IPS-20b (cell line): ENCODE data around the gene JADE2.
A peak's percentile ranks its signal among the peaks of the same experiment; 100 is the strongest.

Source experiments
- H3K27ac ChIP-seq: one replicate; pipeline ENCODE4 v1.5.1; 2013; ENCODE audit warnings: low read length
- H3K27me3 ChIP-seq: 2 replicates; pipeline ENCODE4 v1.6.1; 2013; ENCODE audit warnings: mild to moderate bottlenecking, low read length, inconsistent platforms; ENCODE audit not compliant: insufficient read depth
- H3K36me3 ChIP-seq: 2 replicates; pipeline ENCODE4 v1.6.1; 2013; ENCODE audit warnings: low read depth, mild to moderate bottlenecking, inconsistent platforms, low read length, moderate library complexity; ENCODE audit not compliant: insufficient read depth
- H3K4me1 ChIP-seq: 2 replicates; pipeline ENCODE4 v1.6.1; 2013; ENCODE audit warnings: mild to moderate bottlenecking, control low read depth, inconsistent platforms, low read length, moderate library complexity; ENCODE audit not compliant: insufficient read depth
- H3K4me3 ChIP-seq: 2 replicates; pipeline ENCODE4 v1.5.1; 2013; ENCODE audit warnings: mild to moderate bottlenecking, low read length, inconsistent platforms
- H3K9ac ChIP-seq: 2 replicates; pipeline ENCODE4 v1.6.1; 2013; ENCODE audit warnings: low read depth, mild to moderate bottlenecking, inconsistent platforms, low read length, moderate library complexity
- H3K9me3 ChIP-seq: 2 replicates; pipeline ENCODE4 v1.6.1; 2013; ENCODE audit warnings: mild to moderate bottlenecking, low read depth, low read length, inconsistent platforms; ENCODE audit not compliant: insufficient read depth

JADE2 gene

GRCh38 chr5:134524826-134525682 is at the start of gene JADE2:
Gene JADE2 (plus strand): TSS chr5:134525670. CDS start chr5:134535858, 10,188 bp downstream.
- peaks cover 18% of the 10 kb centered on the region; the same call in 1 of the 2 replicates for H3K27me3 ChIP-seq
- peaks cover 23% of the 10 kb centered on the region for H3K4me1 ChIP-seq
- no peaks in the 10 kb centered on the region for H3K9me3 ChIP-seq
- peak within 1 kb of the TSS; percentile 97 for H3K27ac ChIP-seq
- H3K4me3 ChIP-seq: peak within 1 kb of the TSS; percentile 93
- H3K36me3 ChIP-seq: peaks cover 6% of the 10 kb centered on the region; the same call in 1 of the 2 replicates
- H3K9ac ChIP-seq: peak within 1 kb of the TSS; percentile 95; the same call in 1 of the 2 replicates

DNA sequence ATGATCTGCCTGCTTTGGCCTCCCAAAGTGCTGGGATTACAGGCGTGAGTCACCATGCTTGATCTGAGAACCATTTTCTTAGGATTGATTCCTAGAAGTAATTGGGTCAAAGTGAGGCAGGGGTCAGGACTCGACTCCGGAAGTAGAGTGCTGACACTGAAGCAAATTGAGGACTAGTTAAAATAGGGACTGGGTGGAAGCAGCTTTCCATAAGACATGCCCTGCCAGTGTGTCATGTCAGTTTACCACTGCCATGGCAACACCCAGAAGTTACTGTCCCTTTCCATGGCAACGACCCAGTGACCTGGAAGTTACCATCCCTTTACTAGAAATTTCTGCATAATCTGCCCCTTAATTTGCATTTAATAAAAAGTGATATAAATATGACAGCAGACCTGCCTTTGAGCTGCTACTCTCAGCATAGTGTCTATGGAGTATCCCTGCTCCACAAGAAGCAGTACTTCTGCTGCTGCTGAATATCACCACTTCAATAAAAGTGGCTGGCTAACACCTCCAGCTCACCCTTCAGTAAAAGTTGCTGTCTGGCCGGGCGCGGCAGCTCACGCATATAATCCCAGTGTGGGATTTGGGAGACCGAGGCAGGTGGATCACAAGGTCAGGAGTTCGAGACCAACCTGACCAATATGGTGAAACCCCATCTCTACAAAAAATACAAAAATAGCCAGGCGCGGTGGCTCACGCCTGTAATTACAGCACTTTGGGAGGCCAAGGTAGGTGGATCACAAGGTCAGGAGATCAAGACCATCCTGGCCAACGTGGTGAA is 47.8 kb upstream of the JADE2 start:
- Histone ChIP-seq H3K9ac (no peak overlapping the region), H3K9me3 (no peaks in the 10 kb centered on the region), H3K4me3 (no peak overlapping the region), H3K36me3 (no peaks in the 10 kb centered on the region), H3K4me1 (no peaks in the 10 kb centered on the region), H3K27ac (no peak overlapping the region), H3K27me3 (no peaks in the 10 kb centered on the region)

DNA sequence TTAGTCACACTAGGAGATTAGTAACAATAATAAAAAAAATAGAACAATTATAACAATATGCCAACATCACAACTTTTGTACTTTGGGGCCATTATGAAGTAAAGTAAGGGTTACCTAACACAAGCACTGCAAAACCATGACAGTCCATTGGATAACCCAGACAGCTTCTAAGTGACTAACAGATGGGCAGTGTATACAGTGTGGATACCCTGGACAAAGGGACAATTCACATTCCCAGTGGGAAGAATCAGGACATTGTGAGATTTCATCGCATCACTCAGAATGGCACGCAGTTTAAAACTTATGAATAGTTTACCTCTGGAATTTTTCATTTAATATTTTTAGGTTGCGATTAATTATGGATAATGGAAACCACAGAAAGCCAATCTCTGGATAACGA is 45.6 kb upstream of the JADE2 start:
- no peak overlapping the region for H3K9ac ChIP-seq

GRCh38 chr5:134489227-134489944 is 36.1 kb upstream of the JADE2 start:
- H3K9ac ChIP-seq: no peak overlapping the region
- peaks cover 6% of the 10 kb centered on the region; the same call in 1 of the 2 replicates for H3K9me3 ChIP-seq
- no peak overlapping the region for H3K4me3 ChIP-seq
- H3K4me1 ChIP-seq: no peaks in the 10 kb centered on the region
- H3K27ac ChIP-seq: no peak overlapping the region
- no peaks in the 10 kb centered on the region for H3K27me3 ChIP-seq
- H3K36me3 ChIP-seq: no peaks in the 10 kb centered on the region

More for the DNA sequence above, 45.6 kb upstream of the JADE2 start:
- no peak overlapping the region for H3K4me3 ChIP-seq
- no peaks in the 10 kb centered on the region for H3K9me3 ChIP-seq
- H3K4me1 ChIP-seq: no peaks in the 10 kb centered on the region
- H3K36me3 ChIP-seq: no peaks in the 10 kb centered on the region
- H3K27me3 ChIP-seq: no peaks in the 10 kb centered on the region
- no peak overlapping the region for H3K27ac ChIP-seq

DNA sequence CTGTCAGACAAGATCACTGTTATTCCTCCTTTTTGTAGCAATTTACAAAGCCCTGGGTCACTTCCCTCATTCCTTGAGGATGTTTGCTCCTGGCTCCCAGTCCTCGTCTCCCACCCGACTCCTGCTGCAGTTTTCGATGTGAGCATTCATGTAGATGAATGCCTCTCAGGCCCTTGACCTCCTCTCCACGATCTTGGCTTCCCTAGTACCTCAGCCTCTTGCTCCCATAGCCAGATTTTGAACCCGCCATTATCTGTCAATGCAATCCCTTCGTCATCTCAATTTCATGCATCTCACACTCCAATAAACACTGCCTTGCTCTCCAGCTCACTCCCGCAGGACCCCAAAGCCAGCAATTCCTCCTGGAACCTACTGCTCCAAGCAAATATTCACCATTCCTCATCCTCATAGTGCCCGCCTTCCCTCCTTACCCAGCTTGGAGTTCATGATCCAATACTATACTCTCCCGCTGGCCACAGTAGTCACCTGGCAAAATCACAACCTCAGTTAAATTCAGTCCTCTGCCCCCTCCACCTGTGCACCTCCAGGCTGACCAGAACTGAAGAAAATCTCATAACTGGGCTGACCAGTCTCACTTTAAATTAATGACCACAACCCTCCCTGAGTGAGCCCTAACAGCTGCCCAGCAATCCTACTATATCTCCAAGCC is 35.1 kb upstream of the JADE2 start:
- no peak overlapping the region for H3K27ac ChIP-seq
- no peaks in the 10 kb centered on the region for H3K4me1 ChIP-seq
- H3K27me3 ChIP-seq: no peaks in the 10 kb centered on the region
- H3K9me3 ChIP-seq: peaks cover under 1% of the 10 kb centered on the region; the same call in 1 of the 2 replicates
- H3K36me3 ChIP-seq: no peaks in the 10 kb centered on the region
- H3K4me3 ChIP-seq: no peak overlapping the region
- H3K9ac ChIP-seq: no peak overlapping the region

DNA sequence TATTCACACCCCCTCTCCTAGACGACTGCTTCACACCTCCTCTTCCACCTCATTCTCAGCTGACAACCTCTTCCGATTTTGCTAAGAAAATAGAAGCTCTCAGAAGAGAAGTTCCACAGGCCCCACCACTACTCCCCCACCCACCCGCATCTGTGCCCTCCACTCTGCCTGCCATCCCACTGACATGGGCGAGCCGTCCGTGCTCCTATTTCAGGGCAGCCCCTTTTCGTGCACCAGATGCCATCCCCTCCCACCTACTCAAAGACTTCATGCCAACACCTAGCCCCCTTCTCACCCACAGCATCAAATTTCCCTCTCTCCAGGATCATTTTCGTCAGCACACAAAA is 34.6 kb upstream of the JADE2 start:
- Histone ChIP-seq H3K27me3 (no peaks in the 10 kb centered on the region), H3K36me3 (no peaks in the 10 kb centered on the region), H3K4me3 (no peak overlapping the region), H3K9ac (no peak overlapping the region), H3K4me1 (no peaks in the 10 kb centered on the region), H3K27ac (no peak overlapping the region), H3K9me3 (no peaks in the 10 kb centered on the region)

DNA sequence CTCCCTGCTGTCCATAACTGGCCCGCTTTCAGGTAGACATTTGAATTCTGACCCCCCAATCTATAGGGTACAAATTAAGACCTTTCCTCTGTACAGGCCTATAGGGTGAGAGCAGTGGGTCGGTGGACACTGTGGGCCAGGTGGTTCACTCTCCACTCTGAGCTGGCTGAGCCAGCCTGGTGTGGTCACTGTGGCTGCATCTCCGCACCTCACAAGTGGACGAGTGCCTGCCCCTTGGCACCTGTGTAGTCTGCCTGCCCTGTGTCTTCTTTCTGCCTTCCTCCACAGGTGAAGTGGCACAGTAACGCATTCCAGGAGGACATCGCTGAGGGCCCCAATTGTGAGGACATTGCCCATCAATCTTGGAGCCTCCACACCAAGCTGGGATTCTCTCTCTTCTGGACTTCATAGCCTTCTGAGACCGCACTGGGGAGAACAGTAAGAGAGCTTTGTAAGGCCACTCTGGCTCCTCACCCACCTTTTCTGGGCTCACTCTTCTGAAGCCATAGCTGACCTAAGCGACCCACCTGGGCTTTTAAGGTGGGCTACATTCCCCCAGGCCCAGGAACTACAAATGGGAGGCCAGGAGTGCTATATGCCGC is 33.5 kb upstream of the JADE2 start:
- Histone ChIP-seq H3K27me3 (no peaks in the 10 kb centered on the region), H3K9me3 (no peaks in the 10 kb centered on the region), H3K4me3 (no peak overlapping the region), H3K27ac (no peak overlapping the region), H3K4me1 (no peaks in the 10 kb centered on the region), H3K36me3 (no peaks in the 10 kb centered on the region), H3K9ac (no peak overlapping the region)

- Histone ChIP-seq H3K9me3 (no peaks in the 10 kb centered on the region), H3K36me3 (no peaks in the 10 kb centered on the region), H3K27me3 (no peaks in the 10 kb centered on the region), H3K27ac (no peak overlapping the region), H3K4me3 (no peak overlapping the region), H3K4me1 (no peaks in the 10 kb centered on the region), H3K9ac (no peak overlapping the region)
These were observed 32.9 kb upstream of the JADE2 start for GRCh38 chr5:134492568-134492967.

DNA sequence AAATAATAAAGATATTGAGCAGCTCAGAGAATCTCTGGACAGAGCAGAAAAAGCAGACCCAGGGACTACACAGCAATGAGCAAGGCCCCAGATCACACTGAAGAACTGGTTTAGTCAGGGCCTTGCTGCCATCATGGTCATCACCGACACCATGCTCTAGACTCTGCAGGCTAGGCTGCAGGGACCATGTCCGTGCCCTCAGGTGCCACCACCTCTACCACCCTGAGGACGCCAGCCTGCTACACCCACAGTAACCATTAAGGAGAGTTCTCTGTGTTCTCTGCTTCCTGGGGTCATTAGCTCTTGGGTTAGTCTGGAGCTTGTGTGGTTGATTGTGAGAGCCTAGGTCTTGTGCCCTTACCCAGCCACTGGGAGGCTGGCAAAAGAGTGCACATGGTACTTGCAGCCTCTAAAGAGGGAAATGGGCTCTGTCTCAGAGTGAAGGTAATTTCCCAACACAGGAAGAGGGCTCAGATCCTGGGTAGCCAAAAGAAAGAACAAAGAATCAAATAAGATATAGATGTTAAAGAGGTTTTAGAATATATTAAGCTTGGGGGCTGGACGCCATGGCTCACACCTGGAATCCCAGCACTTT is 31.9 kb upstream of the JADE2 start:
- H3K27ac ChIP-seq: no peak overlapping the region
- H3K27me3 ChIP-seq: no peaks in the 10 kb centered on the region
- no peaks in the 10 kb centered on the region for H3K9me3 ChIP-seq
- no peaks in the 10 kb centered on the region for H3K4me1 ChIP-seq
- no peaks in the 10 kb centered on the region for H3K36me3 ChIP-seq
- H3K4me3 ChIP-seq: no peak overlapping the region
- H3K9ac ChIP-seq: no peak overlapping the region

DNA sequence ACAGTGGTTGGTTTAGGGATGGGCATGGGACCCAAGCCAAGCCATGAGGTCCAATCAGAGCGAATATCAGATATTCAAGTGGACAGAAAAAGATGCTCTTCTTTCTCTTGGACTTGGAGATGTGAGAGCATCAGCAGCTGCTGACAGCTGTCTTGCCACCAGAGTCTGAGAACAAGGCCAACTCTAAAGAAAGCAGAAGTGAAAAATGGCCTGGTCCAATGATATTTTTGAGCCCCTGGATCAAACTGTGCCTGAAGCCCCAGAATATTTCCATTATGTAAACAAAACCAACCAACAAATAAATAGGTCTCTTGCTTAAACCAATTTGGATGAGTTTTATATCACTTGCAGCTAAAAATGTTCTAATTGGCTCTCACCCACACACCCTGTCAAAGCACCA is 30.7 kb upstream of the JADE2 start:
- Histone ChIP-seq H3K9me3 (no peaks in the 10 kb centered on the region), H3K4me3 (no peak overlapping the region), H3K27ac (no peak overlapping the region), H3K9ac (no peak overlapping the region), H3K36me3 (no peaks in the 10 kb centered on the region), H3K27me3 (no peaks in the 10 kb centered on the region), H3K4me1 (no peaks in the 10 kb centered on the region)
